Measurements from ENCODE around the gene SNRNP70. TPM values are rescaled to one million over a fixed set of nuclear protein-coding genes. Genes with fewer than 3 reads are reported as not detected.
"Not testable (repeated sequence)": the region's sequence is repeated elsewhere in the genome, so short reads cannot be mapped to it uniquely, and the experiment has no call there.

SNRNP70 gene
- total RNA-seq, 2 donors from 2014 or later, result 138 to 143 TPM

DNA sequence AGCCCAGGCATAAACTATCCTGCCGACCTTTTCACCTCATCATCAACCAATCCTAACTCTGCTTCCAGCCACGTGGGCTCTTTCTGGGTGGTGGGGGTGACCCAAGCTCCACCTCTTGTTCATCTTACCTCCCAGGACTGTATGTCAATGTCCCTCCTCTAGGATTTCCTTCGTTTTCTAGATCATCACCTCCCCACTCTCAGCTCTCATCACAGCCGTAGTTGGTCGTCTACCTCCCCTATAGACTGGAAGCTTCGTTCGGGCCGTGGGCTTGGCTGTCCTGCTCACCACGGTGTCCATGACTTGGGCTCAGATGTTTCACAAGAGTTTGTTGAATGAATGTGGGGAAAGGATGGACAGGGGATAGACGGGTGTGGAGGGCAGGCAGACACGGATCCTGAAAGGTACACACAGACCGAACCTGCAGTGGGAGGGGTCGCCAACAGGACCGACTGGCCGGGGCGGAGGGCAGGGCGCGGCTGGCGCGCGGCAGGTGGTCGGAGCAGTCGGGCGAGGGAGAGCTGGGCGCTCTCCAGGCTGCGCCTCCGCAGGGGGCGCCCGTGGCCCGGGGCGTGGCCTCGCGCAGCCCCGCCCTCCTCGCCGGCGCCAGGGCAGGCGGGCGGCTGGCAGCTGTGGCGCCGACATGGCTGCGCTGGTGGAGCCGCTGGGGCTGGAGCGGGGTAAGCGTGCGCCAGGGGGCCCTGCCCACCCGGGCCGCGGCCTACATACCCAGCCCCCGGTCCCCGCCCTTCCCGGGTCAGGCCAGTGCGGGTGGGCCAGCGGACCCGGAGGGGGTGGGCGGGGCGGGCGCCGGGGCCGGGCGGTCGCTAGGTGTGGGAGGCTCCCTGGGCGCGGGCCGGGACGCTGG is 28.7 kb downstream of the SNRNP70 start, which contains the start of gene LIN7B:
LIN7B (plus strand) TSS at position 609 of the 868 bp plus-strand sequence; CDS start at position 644, 35 bp downstream.
- intact Hi-C loops (cut with DNase I, micrococcal nuclease), result no loop called here
- DNase-seq (peak; percentile 47 to 71), ATAC-seq (peak; percentile 59)

DNA sequence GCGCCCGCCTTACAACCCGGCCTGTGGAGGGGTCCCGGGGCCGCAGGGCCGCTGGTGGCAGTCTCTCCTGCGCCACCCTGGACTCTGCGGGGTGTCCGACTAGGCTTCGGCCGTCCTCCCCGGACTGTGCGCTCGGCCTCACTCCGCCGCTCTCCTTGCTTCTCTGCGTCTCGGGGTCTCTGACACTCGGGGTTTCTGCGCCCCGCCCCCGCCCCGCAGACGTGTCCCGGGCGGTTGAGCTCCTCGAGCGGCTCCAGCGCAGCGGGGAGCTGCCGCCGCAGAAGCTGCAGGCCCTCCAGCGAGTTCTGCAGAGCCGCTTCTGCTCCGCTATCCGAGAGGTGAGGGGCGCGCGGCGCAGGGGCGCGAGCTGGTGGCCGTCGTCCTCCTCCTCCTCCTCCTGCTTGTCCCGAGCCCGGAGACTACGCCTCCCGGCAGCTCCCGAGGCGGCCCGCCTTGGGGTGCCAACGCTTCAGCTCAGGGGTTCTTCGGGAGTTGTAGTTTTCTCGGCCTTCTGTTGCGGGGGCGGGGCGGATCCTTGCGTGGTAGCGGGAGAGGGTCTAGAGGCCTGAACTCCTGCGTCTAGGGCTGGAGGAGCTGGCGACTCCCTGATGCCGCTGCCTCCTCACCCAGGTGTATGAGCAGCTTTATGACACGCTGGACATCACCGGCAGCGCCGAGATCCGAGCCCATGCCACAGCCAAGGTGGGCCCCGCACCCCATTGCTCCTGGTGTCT is 29.5 kb downstream of the SNRNP70 start:
- intact Hi-C loops (cut with DNase I, micrococcal nuclease), result no loop called here
- peak; percentile 11 for ATAC-seq

DNA sequence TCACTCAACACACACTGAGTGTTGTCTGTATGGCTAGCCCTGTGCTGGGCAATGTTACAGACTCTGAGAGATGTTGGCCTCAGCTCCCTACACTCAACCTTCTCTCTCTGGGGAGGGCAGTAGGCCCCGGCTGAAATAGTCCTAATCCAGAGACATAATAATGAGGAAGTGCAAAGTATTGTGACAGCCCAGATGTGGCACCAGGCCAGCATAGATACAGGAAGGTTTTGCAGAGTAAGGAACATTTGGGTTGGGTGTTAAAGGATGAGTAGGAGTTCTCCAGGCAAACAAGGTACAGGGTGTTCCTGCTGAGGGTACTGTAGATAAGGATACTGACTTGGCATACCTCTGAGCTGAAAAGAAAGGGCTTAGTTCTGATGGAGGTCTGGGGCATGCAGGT is 31.3 kb downstream of the SNRNP70 start:
- intact Hi-C loops (cut with DNase I, micrococcal nuclease), result no loop called here
- DNase-seq (peak in 1 of 2 donors; percentile 50), ATAC-seq (no peak)

More for the DNA sequence above, 29.5 kb downstream of the SNRNP70 start:
- peak; percentile 74 to 77 for DNase-seq

DNA sequence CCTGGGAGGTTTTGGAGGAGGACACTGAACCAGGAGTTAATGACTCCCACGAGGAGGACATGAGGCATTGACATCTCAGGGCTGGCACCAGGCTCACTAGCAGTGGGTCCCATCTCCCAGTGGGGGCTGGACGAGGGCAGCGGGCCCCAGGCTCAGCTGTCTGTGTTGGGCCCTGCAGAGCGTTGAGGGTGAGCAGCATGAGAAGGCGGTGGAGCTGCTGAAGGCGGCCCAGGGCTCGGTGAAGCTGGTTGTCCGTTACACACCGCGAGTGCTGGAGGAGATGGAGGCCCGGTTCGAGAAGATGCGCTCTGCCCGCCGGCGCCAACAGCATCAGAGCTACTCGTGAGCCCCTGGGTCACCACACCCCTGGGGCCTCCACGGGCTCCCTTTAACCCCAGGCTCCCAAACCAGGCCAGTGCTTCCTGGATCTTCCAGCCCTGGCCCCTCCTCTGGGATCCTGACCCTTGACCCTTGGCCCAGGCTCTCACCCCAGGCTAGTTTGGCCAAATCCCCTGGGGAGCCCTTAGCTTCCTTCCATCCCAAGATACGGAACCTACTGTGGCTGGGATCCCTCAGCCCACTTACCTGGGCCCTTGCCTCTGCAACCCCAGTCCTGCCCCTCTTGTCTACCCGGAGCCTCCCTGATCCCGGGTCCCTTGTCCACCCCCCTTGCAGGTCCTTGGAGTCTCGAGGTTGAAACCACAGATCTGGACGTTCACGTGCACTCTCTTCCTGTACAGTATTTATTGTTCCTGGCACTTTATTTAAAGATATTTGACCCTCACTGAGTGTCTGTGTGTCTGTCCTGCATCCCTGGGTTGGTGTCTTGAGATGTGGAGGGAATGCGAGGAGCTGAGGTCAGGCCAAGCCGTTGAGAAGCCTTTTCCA is 32.7 kb downstream of the SNRNP70 start:
- no peak for ATAC-seq
- DNase-seq, result peak; percentile 36 to 45
- intact Hi-C loops (cut with DNase I, micrococcal nuclease), result no loop called here

DNA sequence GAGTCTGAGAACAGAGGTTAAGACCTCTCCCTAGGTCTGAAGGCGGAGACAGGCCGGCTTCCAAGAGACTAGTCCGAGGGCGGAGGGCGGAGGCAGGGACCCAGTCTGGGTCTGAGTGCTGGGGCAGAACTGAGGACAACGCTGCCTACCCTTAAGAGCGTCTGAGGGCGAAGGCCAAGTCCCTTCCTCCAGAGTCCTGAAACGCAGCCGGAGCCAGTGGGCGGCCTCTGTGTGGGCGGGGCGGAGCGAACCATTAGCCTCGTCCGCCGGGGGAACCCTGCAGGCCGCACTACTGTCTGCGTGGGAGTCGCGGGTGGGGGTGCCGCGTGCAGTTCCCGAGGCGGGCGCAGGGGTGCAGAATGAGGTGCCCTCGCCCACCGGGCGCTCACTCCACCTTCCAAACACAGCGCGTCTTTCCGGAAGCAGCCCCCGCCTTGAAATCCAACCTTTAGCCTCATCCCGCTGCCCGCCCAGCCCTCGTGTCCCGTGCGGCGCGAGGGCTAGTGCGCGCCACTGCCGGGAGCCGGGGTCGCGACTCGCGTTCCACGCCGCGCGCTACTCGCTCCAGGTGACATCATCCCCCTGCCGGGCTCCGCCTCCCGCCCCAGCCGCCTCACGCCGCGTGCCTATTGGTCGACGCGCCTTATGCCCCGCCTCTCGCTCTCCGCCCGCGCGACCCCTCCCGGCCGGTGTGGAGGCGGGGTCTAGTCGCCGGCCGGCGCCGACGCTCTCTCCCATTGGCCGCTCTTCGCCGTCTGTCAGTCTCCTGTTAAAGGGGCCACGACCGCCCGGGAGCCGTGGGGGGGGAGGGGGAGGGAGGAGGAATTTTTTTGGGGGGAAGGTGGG is 33.5 kb downstream of the SNRNP70 start, which contains the start of gene C19orf73:
C19orf73 (minus strand) TSS at position 579 of the 846 bp plus-strand sequence; CDS start at position 458, 121 bp downstream.
- ATAC-seq, result peak; percentile 84
- intact Hi-C loops (cut with DNase I, micrococcal nuclease), result no loop called here
- DNase-seq, result peak; percentile 95 to 97

DNA sequence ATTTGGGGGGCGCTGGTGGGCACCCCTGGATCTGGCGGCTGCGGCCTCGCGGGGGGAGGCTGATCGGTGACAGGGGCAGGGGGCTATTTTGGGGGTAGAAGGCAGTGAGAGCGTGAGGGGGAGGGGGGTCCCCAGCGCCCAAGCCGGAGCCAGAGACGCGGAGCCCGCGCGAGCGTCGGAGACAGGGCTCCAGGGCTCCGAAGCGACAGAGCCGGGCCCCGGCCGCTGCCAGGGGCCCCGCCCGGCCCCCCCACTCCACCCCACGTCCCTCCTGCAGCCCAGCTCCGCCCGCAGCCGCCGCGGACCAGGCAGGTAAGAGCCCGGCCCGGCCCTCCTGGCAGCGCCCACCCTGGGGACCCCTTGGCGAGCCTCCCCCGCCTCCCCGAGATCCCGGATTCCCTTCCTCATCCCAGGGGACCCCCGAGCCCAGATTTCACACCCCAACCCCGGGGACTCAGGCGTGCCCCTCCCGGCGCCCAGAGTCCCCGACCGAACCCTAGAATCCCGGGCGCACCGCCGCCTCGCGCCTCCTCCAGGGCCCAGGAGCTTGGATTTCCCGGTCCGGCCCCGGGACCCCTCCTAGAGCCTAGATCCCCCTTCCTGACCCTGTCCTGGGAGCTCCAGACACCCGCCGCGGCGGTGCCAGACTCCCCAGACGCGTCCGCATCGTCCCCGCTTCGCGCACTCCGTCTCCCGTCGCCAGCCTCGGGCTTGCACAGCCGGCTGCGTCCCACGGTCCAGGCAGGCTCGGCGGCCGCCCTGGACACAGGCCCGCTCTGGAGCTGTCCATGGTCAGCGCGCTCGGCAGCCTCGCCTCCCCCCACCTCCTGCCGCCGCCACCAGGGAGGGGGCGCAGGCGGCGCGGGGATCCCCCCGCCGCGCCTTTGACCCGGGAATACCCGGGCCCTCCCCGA is 34.4 kb downstream of the SNRNP70 start, which contains the start of gene PPFIA3:
PPFIA3 (plus strand) TSS at position 134 of the 914 bp plus-strand sequence. CDS start 8,330 bp downstream, outside the sequence.
- ATAC-seq, result peak; percentile 36
- peak; percentile 43 to 72 for DNase-seq
- intact Hi-C loops (cut with DNase I, micrococcal nuclease), result no loop called here

DNA sequence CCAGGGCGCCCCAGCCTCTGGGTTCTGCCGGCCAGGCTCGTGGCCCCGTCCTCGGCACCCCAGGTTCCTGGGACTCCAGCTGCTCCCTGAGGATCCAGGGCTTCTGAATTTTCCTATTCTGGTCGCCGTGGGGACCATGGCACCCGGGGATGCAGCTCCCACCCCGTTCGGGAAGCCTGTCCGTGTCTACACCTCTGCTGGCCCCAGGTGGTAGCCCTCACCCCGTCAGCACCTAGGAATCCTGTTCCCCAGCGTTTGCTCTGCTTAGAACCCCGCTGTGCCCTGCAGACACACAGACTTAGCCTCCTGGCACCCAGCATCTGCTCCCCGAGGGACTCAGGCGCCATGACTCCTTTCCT is 35.1 kb downstream of the SNRNP70 start:
- ATAC-seq (no peak), DNase-seq (no peak)
- intact Hi-C loops (cut with DNase I, micrococcal nuclease), result no loop called here

DNA sequence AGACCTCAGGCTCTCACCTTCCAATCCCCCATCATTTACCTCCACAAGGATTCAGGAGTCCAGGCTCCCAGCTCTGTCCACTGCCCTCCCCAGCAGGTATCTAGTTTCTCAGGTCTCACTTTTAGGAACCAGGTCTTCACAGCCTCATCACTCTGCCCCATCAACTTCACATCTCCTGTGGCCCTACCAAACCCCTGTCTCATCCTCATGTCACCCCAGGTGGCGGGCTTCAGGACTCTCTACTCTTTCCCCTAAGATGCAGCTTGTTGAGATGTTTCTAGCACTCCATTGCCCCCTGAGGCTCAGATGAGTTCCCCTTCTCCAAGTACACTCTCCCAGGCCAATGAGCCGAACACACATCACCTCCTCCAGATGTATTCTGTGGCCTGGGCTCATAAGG is 35.6 kb downstream of the SNRNP70 start:
- DNase-seq, result no peak
- no peak for ATAC-seq
- intact Hi-C loops (cut with DNase I, micrococcal nuclease), result no loop called here

DNA sequence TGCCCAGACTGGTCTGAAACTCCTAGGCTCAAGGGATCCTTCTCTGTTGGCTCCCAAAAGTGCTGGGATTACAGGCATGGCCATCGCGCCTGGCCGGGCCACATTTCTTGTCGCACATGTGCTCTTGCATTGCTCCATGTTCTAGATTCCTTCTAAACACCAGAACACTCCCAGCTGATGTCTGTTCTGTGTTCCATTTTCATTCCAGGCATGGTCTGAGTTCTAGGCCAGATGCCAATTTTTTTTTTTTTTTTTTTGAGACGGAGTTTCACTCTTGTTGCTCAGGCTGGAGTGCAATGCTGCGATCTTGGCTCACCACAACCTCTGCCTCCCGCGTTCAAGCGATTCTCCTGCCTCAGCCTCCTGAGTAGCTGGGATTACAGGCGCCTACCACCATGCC is 36.6 kb downstream of the SNRNP70 start:
- intact Hi-C loops (cut with DNase I, micrococcal nuclease); ATAC-seq; DNase-seq: not testable (repeated sequence)

DNA sequence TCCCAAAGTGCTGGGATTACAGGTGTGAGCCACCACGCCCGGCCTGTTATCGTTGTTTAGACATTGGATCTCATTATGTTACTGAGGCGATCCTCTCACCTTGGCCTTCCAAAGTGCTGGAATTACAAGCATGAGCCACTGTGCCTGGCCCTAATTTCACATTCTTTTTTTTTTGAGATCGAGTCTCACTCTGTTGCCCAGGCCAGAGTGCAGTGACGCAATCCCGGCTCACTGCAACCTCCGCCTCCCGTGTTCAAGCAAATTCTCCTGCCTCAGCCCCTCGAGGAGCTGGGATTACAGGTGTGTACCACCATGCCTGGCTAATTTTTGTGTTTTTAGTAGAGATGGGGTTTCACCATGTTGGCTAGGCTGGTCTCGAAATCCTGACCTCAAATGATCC is 38.0 kb downstream of the SNRNP70 start:
- ATAC-seq; intact Hi-C loops (cut with DNase I, micrococcal nuclease); DNase-seq: not testable (repeated sequence)

DNA sequence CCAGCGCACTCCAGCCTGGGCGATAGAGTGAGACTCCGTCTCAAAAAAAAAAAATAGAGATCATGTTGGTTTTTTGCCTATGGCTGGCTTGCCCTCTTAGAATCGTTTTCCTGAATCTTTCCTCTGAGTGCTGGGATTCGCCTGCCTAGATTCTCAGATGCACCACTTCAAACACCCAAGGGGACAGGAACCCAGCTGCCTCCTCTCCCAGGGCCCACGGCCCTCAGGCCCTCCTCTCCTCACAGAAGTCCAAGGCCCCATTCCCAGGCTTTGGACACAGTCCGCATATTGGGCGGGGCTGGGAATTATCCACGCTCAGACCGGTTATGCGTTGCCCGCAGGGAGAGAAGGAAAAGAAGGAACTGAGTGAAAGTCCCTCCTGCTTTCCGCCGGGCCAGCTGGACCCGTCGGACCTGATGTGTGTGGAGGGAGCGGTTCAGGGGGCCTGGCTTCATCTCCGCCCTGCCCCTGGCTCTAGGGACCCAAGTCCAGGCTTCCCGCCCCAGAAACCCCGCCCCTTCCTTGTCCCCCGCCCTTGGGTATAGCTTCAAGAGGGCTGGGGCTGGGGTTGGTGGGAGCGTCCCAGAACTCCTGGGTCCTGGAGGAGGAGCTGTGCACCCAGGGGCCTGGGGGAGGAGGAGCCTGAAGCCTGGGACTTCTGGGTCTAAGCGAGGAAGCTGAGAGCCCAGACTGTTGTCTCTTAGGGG is 39.9 kb downstream of the SNRNP70 start:
- DNase-seq (peak; percentile 81 to 89), ATAC-seq (peak; percentile 71)
- intact Hi-C loops (cut with DNase I, micrococcal nuclease), result no loop called here

DNA sequence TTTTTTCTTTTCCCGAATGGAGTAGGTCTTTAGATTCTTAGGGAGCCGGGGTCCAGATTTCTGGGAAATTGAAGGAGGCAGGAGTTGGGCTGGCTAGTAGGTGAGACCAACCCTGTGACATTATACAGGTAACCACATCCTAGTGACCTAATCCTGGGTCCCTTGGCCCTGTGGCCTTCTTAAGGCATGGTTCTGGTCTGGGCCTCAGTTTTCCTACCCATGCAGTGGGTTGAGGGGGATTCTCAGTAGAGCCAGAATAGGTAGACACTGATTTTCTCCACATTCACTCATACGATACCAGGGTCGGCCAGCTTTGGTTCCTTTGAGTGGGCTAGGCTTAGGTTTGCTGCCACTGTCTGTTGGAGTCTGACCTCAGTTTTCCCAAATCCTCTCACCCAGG is 41.3 kb downstream of the SNRNP70 start:
- ATAC-seq (no peak), DNase-seq (no peak)
- intact Hi-C loops (cut with DNase I, micrococcal nuclease), result no loop called here

DNA sequence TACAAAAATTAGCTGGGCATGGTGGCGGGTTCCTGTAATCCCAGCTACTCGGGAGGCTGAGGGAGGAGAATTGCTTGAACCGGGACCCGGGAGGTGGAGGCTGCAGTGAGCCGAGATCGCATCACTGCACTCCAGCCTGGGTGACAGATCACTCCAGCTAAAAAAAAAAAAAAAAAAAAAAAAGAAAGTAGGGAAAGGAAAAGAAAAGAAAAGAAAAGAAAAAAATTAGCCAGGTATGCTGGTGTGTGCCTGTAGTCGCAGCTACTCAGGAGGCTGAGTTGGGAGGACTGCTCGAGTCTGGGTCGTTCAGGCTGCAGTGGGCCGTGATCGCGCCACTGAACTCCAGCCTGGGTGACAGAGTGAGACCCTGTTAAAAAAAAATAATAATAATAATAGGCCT is 42.0 kb downstream of the SNRNP70 start:
- intact Hi-C loops (cut with DNase I, micrococcal nuclease); DNase-seq; ATAC-seq: not testable (repeated sequence)

DNA sequence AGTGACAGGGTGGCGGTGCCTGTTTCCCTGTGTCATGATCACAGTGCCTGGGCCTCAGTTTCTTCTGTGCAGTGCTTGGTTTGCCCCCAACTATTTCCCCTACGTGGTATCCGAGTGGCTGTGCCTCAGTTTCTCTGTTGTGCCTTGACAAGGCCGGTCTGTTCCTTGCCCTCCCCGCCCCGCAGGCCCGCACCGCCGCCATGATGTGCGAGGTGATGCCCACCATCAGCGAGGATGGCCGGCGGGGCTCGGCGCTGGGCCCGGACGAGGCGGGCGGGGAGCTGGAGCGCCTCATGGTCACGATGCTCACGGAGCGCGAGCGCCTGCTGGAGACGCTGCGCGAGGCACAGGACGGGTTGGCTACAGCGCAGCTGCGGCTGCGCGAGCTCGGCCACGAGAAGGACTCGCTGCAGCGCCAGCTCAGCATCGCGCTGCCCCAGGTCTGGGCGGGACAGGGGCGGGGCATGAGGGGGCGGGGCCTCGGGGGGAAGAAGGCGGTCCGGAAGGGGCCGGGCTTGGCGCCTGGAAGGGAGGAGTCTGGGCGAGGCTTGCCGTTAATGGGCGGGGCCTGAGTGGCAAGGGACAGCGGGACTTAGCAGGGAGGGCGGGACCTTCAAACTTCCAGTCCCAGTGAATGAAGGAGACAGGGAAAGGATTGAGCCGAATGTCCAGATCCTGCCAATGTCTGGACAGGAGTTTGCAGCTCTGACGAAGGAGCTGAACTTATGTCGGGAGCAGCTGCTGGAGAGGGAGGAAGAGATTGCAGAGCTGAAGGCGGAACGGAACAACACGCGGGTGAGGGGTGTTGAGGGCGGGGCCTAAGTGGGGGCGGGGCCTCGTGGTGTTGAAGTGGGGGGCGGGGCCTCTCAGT is 42.7 kb downstream of the SNRNP70 start:
- DNase-seq (peak; percentile 96 to 97), ATAC-seq (peak; percentile 82)
- intact Hi-C loops (cut with DNase I, micrococcal nuclease), result no loop called here

DNA sequence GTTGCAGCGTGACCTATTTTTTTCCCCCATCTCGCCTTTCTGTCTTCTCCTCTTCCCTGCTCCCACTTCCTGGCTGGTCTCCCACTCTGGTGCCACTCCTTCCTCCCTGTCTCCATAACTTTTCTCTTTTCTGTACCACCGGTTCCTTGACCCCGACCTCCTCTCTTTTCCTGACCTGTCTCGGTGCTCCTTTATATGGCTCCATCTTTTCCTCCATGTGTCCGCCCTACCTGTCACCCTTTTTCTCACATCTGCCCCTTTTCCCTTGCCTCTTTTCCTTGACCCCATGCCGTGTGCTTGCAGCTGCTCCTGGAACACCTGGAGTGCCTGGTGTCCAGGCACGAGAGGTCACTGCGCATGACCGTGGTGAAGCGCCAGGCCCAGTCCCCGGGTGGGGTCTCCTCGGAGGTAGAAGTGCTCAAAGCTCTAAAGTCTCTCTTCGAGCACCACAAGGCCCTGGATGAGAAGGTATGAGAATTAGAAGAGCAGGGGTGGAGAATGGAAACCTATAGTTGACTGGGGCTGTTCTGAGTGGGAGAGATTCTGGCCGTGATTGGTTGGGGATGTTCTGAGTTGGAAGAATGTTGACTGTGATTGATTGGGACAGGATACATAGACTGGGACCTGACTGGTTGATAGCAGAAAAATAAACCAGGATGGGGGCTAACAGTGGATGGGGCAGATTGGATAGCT is 43.4 kb downstream of the SNRNP70 start:
- DNase-seq (no peak), ATAC-seq (no peak)
- intact Hi-C loops (cut with DNase I, micrococcal nuclease), result no loop called here

All from left colon (tissue), 2 donors.